ENCODE data around the gene FAM98B.

FAM98B gene

DNA sequence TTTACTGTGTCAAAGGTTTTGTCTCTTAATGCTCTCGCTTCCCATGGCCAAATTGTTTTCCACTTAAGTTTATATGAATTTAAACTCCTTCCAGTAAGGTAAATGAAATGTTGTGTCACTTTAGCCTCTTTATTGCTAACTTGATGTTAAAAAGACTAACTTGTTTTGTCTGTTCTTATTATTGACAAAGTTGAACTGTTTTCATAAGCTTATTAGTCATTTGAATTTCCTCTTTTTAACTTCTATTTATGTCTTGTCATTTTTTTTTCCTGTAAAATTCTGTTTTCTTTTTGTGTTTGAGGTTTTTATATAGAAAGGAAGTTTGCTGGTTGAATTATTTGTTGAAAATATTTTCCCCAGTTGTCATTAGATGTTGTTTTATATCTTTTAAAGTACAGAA, 25.8 kb downstream of the FAM98B start (continued):
- TF ChIP-seq, protein P1, sequence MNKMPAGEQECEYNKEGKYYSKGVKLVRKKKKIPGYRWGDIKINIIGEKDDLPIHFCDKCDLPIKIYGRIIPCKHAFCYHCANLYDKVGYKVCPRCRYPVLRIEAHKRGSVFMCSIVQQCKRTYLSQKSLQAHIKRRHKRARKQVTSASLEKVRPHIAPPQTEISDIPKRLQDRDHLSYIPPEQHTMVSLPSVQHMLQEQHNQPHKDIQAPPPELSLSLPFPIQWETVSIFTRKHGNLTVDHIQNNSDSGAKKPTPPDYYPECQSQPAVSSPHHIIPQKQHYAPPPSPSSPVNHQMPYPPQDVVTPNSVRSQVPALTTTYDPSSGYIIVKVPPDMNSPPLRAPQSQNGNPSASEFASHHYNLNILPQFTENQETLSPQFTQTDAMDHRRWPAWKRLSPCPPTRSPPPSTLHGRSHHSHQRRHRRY (tag by site-specific recombination; IDR thresholded peaks at IDR 0.05), result no peak
- TF ChIP-seq, protein P2, sequence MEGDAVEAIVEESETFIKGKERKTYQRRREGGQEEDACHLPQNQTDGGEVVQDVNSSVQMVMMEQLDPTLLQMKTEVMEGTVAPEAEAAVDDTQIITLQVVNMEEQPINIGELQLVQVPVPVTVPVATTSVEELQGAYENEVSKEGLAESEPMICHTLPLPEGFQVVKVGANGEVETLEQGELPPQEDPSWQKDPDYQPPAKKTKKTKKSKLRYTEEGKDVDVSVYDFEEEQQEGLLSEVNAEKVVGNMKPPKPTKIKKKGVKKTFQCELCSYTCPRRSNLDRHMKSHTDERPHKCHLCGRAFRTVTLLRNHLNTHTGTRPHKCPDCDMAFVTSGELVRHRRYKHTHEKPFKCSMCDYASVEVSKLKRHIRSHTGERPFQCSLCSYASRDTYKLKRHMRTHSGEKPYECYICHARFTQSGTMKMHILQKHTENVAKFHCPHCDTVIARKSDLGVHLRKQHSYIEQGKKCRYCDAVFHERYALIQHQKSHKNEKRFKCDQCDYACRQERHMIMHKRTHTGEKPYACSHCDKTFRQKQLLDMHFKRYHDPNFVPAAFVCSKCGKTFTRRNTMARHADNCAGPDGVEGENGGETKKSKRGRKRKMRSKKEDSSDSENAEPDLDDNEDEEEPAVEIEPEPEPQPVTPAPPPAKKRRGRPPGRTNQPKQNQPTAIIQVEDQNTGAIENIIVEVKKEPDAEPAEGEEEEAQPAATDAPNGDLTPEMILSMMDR (tag by site-specific recombination; IDR thresholded peaks at IDR 0.05), result no peak
- TF ChIP-seq, protein P3, sequence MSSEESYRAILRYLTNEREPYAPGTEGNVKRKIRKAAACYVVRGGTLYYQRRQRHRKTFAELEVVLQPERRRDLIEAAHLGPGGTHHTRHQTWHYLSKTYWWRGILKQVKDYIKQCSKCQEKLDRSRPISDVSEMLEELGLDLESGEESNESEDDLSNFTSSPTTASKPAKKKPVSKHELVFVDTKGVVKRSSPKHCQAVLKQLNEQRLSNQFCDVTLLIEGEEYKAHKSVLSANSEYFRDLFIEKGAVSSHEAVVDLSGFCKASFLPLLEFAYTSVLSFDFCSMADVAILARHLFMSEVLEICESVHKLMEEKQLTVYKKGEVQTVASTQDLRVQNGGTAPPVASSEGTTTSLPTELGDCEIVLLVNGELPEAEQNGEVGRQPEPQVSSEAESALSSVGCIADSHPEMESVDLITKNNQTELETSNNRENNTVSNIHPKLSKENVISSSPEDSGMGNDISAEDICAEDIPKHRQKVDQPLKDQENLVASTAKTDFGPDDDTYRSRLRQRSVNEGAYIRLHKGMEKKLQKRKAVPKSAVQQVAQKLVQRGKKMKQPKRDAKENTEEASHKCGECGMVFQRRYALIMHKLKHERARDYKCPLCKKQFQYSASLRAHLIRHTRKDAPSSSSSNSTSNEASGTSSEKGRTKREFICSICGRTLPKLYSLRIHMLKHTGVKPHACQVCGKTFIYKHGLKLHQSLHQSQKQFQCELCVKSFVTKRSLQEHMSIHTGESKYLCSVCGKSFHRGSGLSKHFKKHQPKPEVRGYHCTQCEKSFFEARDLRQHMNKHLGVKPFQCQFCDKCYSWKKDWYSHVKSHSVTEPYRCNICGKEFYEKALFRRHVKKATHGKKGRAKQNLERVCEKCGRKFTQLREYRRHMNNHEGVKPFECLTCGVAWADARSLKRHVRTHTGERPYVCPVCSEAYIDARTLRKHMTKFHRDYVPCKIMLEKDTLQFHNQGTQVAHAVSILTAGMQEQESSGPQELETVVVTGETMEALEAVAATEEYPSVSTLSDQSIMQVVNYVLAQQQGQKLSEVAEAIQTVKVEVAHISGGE (tag by site-specific recombination; conservative IDR thresholded peaks at IDR 0.05; ENCODE audit: low read depth), result no peak
- TF ChIP-seq SCRT1 (tag by site-specific recombination; IDR thresholded peaks at IDR 0.05; ENCODE audit: borderline replicate concordance), result no peak
- TF ChIP-seq ZNF423 (tag by site-specific recombination; IDR thresholded peaks at IDR 0.05), result no peak
- TF ChIP-seq ZNF121 (tag by site-specific recombination; IDR thresholded peaks at IDR 0.05), result no peak
- TF ChIP-seq ZNF335 (tag by site-specific recombination; conservative IDR thresholded peaks at IDR 0.05), result no peak

DNA sequence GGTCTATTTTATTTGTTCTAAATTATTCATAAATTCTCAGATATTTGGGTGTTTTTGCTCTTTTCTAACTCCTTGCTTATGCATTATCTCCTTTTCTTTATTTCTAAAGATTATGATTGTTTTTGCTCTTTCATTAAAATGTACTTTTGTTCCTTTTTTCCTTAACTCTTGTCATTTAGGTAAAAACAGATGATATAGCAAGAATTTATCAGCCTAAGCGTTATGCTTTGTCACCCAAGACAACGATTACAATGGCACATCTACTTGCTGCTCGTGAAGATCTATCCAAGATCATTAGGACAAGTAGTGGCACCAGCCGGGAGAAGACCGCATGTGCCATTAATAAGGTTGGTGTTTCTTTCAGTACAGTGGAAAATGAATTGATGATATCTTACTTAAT, 27.2 kb downstream of the FAM98B start:
- Histone ChIP-seq H3K9me3 (ENCODE audit: control insufficient read depth, insufficient read depth, low read depth, low read length) (no peaks in the 10 kb centered on the region), H3K27ac (ENCODE audit: extremely low read depth, low read depth, low read length) (no peak overlapping the region), H3K36me3 (ENCODE audit: control insufficient read depth in 2 of 2, insufficient read depth in 1 of 2, low read length in 2 of 2) (peaks cover 12 to 34% of the 10 kb centered on the region in 2 experiments), H3K4me3 (ENCODE audit: low read depth, low read length) (no peak overlapping the region), H3K4me1 (ENCODE audit: control insufficient read depth, insufficient read depth, low read length) (no peaks in the 10 kb centered on the region)
- POLR2A ChIA-PET, result no interaction called here
- TF ChIP-seq ZNF426 (tag by site-specific recombination; IDR thresholded peaks at IDR 0.05), result no peak
- TF ChIP-seq, protein P4, sequence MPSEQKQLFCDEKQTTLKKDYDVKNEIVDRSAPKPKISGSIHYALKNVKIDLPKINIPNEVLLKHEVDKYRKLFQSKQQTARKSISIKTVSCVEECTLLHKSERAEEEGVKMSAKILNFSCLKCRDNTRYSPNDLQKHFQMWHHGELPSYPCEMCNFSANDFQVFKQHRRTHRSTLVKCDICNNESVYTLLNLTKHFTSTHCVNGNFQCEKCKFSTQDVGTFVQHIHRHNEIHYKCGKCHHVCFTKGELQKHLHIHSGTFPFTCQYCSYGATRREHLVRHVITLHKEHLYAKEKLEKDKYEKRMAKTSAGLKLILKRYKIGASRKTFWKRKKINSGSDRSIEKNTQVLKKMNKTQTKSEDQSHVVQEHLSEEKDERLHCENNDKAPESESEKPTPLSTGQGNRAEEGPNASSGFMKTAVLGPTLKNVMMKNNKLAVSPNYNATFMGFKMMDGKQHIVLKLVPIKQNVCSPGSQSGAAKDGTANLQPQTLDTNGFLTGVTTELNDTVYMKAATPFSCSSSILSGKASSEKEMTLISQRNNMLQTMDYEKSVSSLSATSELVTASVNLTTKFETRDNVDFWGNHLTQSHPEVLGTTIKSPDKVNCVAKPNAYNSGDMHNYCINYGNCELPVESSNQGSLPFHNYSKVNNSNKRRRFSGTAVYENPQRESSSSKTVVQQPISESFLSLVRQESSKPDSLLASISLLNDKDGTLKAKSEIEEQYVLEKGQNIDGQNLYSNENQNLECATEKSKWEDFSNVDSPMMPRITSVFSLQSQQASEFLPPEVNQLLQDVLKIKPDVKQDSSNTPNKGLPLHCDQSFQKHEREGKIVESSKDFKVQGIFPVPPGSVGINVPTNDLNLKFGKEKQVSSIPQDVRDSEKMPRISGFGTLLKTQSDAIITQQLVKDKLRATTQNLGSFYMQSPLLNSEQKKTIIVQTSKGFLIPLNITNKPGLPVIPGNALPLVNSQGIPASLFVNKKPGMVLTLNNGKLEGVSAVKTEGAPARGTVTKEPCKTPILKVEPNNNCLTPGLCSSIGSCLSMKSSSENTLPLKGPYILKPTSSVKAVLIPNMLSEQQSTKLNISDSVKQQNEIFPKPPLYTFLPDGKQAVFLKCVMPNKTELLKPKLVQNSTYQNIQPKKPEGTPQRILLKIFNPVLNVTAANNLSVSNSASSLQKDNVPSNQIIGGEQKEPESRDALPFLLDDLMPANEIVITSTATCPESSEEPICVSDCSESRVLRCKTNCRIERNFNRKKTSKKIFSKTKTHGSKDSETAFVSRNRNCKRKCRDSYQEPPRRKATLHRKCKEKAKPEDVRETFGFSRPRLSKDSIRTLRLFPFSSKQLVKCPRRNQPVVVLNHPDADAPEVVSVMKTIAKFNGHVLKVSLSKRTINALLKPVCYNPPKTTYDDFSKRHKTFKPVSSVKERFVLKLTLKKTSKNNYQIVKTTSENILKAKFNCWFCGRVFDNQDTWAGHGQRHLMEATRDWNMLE (tag by site-specific recombination; conservative IDR thresholded peaks at IDR 0.05; ENCODE audit: low read depth), result no peak
- no peak for TF ChIP-seq ZNF324 (tag by site-specific recombination; IDR thresholded peaks at IDR 0.05)
- TF ChIP-seq ZNF202 (tag by site-specific recombination; IDR thresholded peaks at IDR 0.05; ENCODE audit: borderline replicate concordance), result no peak
- TF ChIP-seq, protein P5, sequence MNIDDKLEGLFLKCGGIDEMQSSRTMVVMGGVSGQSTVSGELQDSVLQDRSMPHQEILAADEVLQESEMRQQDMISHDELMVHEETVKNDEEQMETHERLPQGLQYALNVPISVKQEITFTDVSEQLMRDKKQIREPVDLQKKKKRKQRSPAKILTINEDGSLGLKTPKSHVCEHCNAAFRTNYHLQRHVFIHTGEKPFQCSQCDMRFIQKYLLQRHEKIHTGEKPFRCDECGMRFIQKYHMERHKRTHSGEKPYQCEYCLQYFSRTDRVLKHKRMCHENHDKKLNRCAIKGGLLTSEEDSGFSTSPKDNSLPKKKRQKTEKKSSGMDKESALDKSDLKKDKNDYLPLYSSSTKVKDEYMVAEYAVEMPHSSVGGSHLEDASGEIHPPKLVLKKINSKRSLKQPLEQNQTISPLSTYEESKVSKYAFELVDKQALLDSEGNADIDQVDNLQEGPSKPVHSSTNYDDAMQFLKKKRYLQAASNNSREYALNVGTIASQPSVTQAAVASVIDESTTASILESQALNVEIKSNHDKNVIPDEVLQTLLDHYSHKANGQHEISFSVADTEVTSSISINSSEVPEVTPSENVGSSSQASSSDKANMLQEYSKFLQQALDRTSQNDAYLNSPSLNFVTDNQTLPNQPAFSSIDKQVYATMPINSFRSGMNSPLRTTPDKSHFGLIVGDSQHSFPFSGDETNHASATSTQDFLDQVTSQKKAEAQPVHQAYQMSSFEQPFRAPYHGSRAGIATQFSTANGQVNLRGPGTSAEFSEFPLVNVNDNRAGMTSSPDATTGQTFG (tag by site-specific recombination; IDR thresholded peaks at IDR 0.05; ENCODE audit: borderline replicate concordance), result no peak
- TF ChIP-seq ZFP41 (tag by site-specific recombination; IDR thresholded peaks at IDR 0.05; ENCODE audit: borderline replicate concordance), result no peak
- TF ChIP-seq ZNF654 (tag by site-specific recombination; IDR thresholded peaks at IDR 0.05; ENCODE audit: low read depth), result no peak
- TF ChIP-seq ZNF558 (tag by site-specific recombination; IDR thresholded peaks at IDR 0.05), result no peak
- TF ChIP-seq ZNF843 (tag by site-specific recombination; IDR thresholded peaks at IDR 0.05), result no peak
- no peak for TF ChIP-seq ZNF423 (tag by site-specific recombination; IDR thresholded peaks at IDR 0.05)
- TF ChIP-seq ZNF48 (tag by site-specific recombination; IDR thresholded peaks at IDR 0.05), result no peak
- CTCF ChIA-PET, result interaction anchor here (0.7 kb wide), 1 partner anchor 202 kb away, joined by 3 read pairs; no protein-coding TSS in a partner anchor
